ENCODE measurements around the gene TGFA. TPM values are rescaled to one million over a fixed set of nuclear protein-coding genes. Genes with fewer than 3 reads are reported as not detected.

TGFA gene
- total RNA-seq, 1 donor from 2014 or later: 0.31 TPM

GRCh38 chr2:70527447-70528080, 26.1 kb downstream of the TGFA start:
- H3K36me3 Mint-ChIP-seq (ENCODE audit: low read depth): no peaks in the 10 kb centered on the region

GRCh38 chr2:70526126-70526525, 27.5 kb downstream of the TGFA start:
- ATAC-seq (ENCODE audit: low read depth): no peak
- peaks cover 10% of the 10 kb centered on the region for H3K27me3 Mint-ChIP-seq
- H3K4me3 Mint-ChIP-seq: no peak overlapping the region
- no peaks in the 10 kb centered on the region for H3K9me3 Mint-ChIP-seq
- H3K36me3 Mint-ChIP-seq (ENCODE audit: low read depth): no peaks in the 10 kb centered on the region
- no peak for TF ChIP-seq CTCF (IDR thresholded peaks at IDR 0.05)
- intact Hi-C loops (cut with micrococcal nuclease): no loop called here
- ChIA-PET POLR2A (no interaction called here), CTCF (no interaction called here)
- no peak overlapping the region for H3K27ac Mint-ChIP-seq
- DNase-seq: no peak
- no peaks in the 10 kb centered on the region for H3K4me1 Mint-ChIP-seq

More at GRCh38 chr2:70527447-70528080, 26.1 kb downstream of the TGFA start:
- no peak for ATAC-seq (ENCODE audit: low read depth)
- DNase-seq: no peak
- Mint-ChIP-seq H3K9me3 (peaks cover 4% of the 10 kb centered on the region), H3K27ac (no peak overlapping the region), H3K4me3 (no peak overlapping the region), H3K27me3 (peaks cover 6% of the 10 kb centered on the region), H3K4me1 (peaks cover 6% of the 10 kb centered on the region)
- intact Hi-C loops (cut with micrococcal nuclease): no loop called here
- ChIA-PET POLR2A (no interaction called here), CTCF (no interaction called here)
- no peak for TF ChIP-seq CTCF (IDR thresholded peaks at IDR 0.05)

- H3K4me3 Mint-ChIP-seq: no peak overlapping the region
- CTCF ChIA-PET: no interaction called here
Measured at GRCh38 chr2:70525032-70525431, 28.6 kb downstream of the TGFA start.

GRCh38 chr2:70523996-70524965, 29.3 kb downstream of the TGFA start:
- Mint-ChIP-seq H3K27ac (no peak overlapping the region), H3K4me3 (no peak overlapping the region), H3K36me3 (ENCODE audit: low read depth) (no peaks in the 10 kb centered on the region), H3K9me3 (no peaks in the 10 kb centered on the region), H3K27me3 (peaks cover 10% of the 10 kb centered on the region), H3K4me1 (no peaks in the 10 kb centered on the region)
- no peak for DNase-seq
- no peak for TF ChIP-seq CTCF (IDR thresholded peaks at IDR 0.05)
- no peak for ATAC-seq (ENCODE audit: low read depth)
- intact Hi-C loops (cut with micrococcal nuclease): no loop called here
- POLR2A ChIA-PET: no interaction called here
- CTCF ChIA-PET: no interaction called here

More at GRCh38 chr2:70525032-70525431, 28.6 kb downstream of the TGFA start:
- no peak for ATAC-seq (ENCODE audit: low read depth)
- Mint-ChIP-seq H3K9me3 (no peaks in the 10 kb centered on the region), H3K36me3 (ENCODE audit: low read depth) (no peaks in the 10 kb centered on the region), H3K4me1 (no peaks in the 10 kb centered on the region), H3K27ac (no peak overlapping the region), H3K27me3 (peaks cover 10% of the 10 kb centered on the region)
- intact Hi-C loops (cut with micrococcal nuclease): no loop called here
- DNase-seq: no peak
- POLR2A ChIA-PET: no interaction called here
- TF ChIP-seq CTCF (IDR thresholded peaks at IDR 0.05): no peak

- ChIA-PET POLR2A (no interaction called here), CTCF (no interaction called here)
- Mint-ChIP-seq H3K4me3 (no peak overlapping the region), H3K27me3 (peaks cover 10% of the 10 kb centered on the region), H3K27ac (no peak overlapping the region), H3K4me1 (no peaks in the 10 kb centered on the region), H3K9me3 (no peaks in the 10 kb centered on the region), H3K36me3 (ENCODE audit: low read depth) (no peaks in the 10 kb centered on the region)
- ATAC-seq (ENCODE audit: low read depth): no peak
- no peak for TF ChIP-seq CTCF (IDR thresholded peaks at IDR 0.05)
- intact Hi-C loops (cut with micrococcal nuclease): no loop called here
- DNase-seq: no peak
Measured at GRCh38 chr2:70523672-70523995, 30.0 kb downstream of the TGFA start.

Measured in activated B cell treated with CpG ODN at 0.5 μM for 24 hours (primary cell).